Caco-2 (cell line): ENCODE measurements around the gene NME3. TPM values are rescaled to one million over a fixed set of nuclear protein-coding genes. Genes with fewer than 3 reads are reported as not detected.

ENCODE experiments used
- BruUV-seq: library from RNA; stranded (reverse); fragments of 400-500 nt; replicated peaks from 2 replicates; lab custom pipeline; 2021; lab: Mats Ljungman, UMichigan
- CTCF ChIA-PET: fragments of 300-600 bp; sonication (Branson Sonifier 250); formaldehyde crosslinking; loops from one replicate; lab custom pipeline; 2022; ENCODE audit warnings: antibody characterized with exemption; lab: Charles Lee
- POLR2A ChIA-PET: fragments of 300-600 bp; sonication (Branson Sonifier 250); formaldehyde crosslinking; loops from one replicate; lab custom pipeline; 2022; ENCODE audit warnings: antibody characterized with exemption; lab: Charles Lee
- DNase-seq, 2 experiments: peaks; one replicate each; pipeline versions ENCODE4 v3.0.0 to v3.0.0-alpha.2; 2020 to 2022
- H3K27me3 ChIP-seq: replicated peaks from 2 replicates; pipeline ENCODE4 v1.6.0; 2011; ENCODE audit warnings: low read length; ENCODE audit not compliant: control insufficient read depth, insufficient read depth
- H3K36me3 ChIP-seq: 2 replicates; pipeline ENCODE4 v1.5.1; 2011; ENCODE audit warnings: low read length; ENCODE audit not compliant: control insufficient read depth, insufficient read depth
- H3K4me1 ChIP-seq: fragments of 250-450 bp; sonication (Bioruptor Pico); 2 replicates; pipeline ENCODE4 v1.5.1; 2020; ENCODE audit warnings: mild to moderate bottlenecking
- H3K4me3 ChIP-seq: 2 replicates; pipeline ENCODE4 v1.5.1; 2011; ENCODE audit warnings: low read depth, mild to moderate bottlenecking, control low read depth, low read length
- H3K9me3 ChIP-seq: fragments of 250-450 bp; sonication (Bioruptor Pico); 2 replicates; pipeline ENCODE4 v1.5.1; 2020; ENCODE audit warnings: mild to moderate bottlenecking, moderate library complexity
- H3K27ac Mint-ChIP-seq: one replicate; pipeline ENCODE4 v1.8.0; 2022; ENCODE audit warnings: mixed read lengths; ENCODE audit not compliant: unreplicated experiment
- H3K27me3 Mint-ChIP-seq: one replicate; pipeline ENCODE4 v1.8.0; 2022; ENCODE audit warnings: mixed read lengths; ENCODE audit not compliant: insufficient read depth, unreplicated experiment
- H3K36me3 Mint-ChIP-seq: one replicate; pipeline ENCODE4 v1.8.0; 2022; ENCODE audit warnings: mild to moderate bottlenecking, mixed read lengths; ENCODE audit not compliant: insufficient read depth, unreplicated experiment
- H3K4me1 Mint-ChIP-seq: one replicate; pipeline ENCODE4 v1.8.0; 2022; ENCODE audit warnings: low read depth, mixed read lengths; ENCODE audit not compliant: unreplicated experiment
- H3K4me3 Mint-ChIP-seq: one replicate; pipeline ENCODE4 v1.8.0; 2022; ENCODE audit warnings: mild to moderate bottlenecking, moderate library complexity, mixed read lengths; ENCODE audit not compliant: unreplicated experiment
- H3K9me3 Mint-ChIP-seq: one replicate; pipeline ENCODE4 v1.8.0; 2022; ENCODE audit warnings: mixed read lengths; ENCODE audit not compliant: unreplicated experiment
- CTCF ChIP-seq, 2 experiments: fragments of 200-600 bp in 1 of 2; IDR thresholded peaks; 1 replicate in 1 of 2; 2 replicates in 1 of 2; pipeline versions ENCODE4 v1.5.1 to v1.8.0; 2011 to 2022; ENCODE audit warnings: antibody characterized with exemption in 1 of 2, control low read depth in 1 of 2, inconsistent platforms in 1 of 2, low read depth in 1 of 2, low read length in 1 of 2, mild to moderate bottlenecking in 1 of 2, moderate library complexity in 1 of 2; ENCODE audit not compliant: insufficient read depth in 1 of 2, severe bottlenecking in 1 of 2, unreplicated experiment in 1 of 2
- intact Hi-C: fragments of 100-400 bp; cut with micrococcal nuclease; formaldehyde crosslinking; loops from one replicate; pipeline ENCODE4 v1.10.0; 2022; ENCODE audit not compliant: unreplicated experiment
- total RNA-seq: library from RNA; stranded (reverse); gene quantifications from 2 replicates; pipeline ENCODE4 v1.2.3, GENCODE V29; 2022

Gene NME3
- total RNA-seq, 1 experiment from 2014 or later, result 7.0 TPM

GRCh38 chr16:1744338-1744840 is 27.0 kb downstream of the NME3 start:
- Mint-ChIP-seq H3K9me3 (no peaks in the 10 kb centered on the region), H3K4me3 (no peak overlapping the region), H3K27me3 (no peaks in the 10 kb centered on the region), H3K36me3 (peaks cover 18% of the 10 kb centered on the region), H3K4me1 (no peaks in the 10 kb centered on the region), H3K27ac (no peak overlapping the region)
- DNase-seq, result no peak
- Histone ChIP-seq H3K4me3 (no peak overlapping the region), H3K36me3 (no peaks in the 10 kb centered on the region), H3K9me3 (no peaks in the 10 kb centered on the region), H3K27me3 (no peaks in the 10 kb centered on the region), H3K4me1 (no peaks in the 10 kb centered on the region)
- CTCF ChIA-PET, result no interaction called here
- POLR2A ChIA-PET, result no interaction called here
- TF ChIP-seq CTCF (IDR thresholded peaks at IDR 0.05; ENCODE audit: insufficient read depth in 1 of 2, low read depth in 1 of 2, low read length in 1 of 2, severe bottlenecking in 1 of 2, unreplicated experiment in 1 of 2), result no peak
- no TSS peak for BruUV-seq
- intact Hi-C loops, result no loop called here

- TF ChIP-seq CTCF (IDR thresholded peaks at IDR 0.05; ENCODE audit: insufficient read depth in 1 of 2, low read depth in 1 of 2, low read length in 1 of 2, severe bottlenecking in 1 of 2, unreplicated experiment in 1 of 2), result no peak
- Mint-ChIP-seq H3K4me1 (no peaks in the 10 kb centered on the region), H3K27ac (no peak overlapping the region), H3K27me3 (no peaks in the 10 kb centered on the region), H3K36me3 (peaks cover 13% of the 10 kb centered on the region), H3K9me3 (no peaks in the 10 kb centered on the region), H3K4me3 (no peak overlapping the region)
- Histone ChIP-seq H3K9me3 (no peaks in the 10 kb centered on the region), H3K4me3 (no peak overlapping the region), H3K36me3 (no peaks in the 10 kb centered on the region), H3K27me3 (no peaks in the 10 kb centered on the region), H3K4me1 (no peaks in the 10 kb centered on the region)
- ChIA-PET POLR2A (no interaction called here), CTCF (no interaction called here)
- BruUV-seq, result no TSS peak
- intact Hi-C loops, result no loop called here
- no peak for DNase-seq
These were observed 27.7 kb downstream of the NME3 start for GRCh38 chr16:1743376-1744337.

DNA sequence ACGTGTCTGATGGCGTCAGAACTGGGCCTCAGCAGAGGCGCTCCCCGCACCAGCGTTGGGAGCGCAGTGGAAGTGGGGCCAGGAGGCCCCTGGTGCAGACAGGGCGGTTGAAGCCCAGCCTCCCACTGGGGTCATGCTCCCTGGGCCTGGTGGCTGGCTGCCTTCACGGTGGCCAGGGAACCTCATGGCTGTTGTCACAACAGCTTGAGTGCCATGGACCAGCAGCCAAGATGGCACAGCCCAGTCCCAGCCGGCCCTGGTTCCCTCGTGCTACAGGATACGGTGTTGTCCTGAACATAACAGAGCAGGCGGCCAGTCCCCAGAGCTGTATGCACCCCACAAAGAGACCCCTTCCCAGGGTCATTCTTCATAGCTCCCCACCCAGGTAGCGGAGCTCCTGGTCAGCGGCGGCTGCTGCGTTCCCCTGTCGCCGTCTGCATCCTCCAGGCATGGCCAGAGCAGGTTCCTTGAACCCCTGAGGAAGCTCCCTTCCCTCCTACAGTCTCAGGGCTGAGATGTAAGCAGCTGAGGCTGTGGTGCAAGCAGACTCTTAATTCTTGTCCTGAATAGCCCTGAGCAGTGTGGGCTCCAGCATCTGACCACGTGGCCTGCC is 29.7 kb downstream of the NME3 start:
- Histone ChIP-seq H3K36me3 (no peaks in the 10 kb centered on the region), H3K4me1 (no peaks in the 10 kb centered on the region), H3K4me3 (no peak overlapping the region), H3K9me3 (no peaks in the 10 kb centered on the region), H3K27me3 (no peaks in the 10 kb centered on the region)
- H3K36me3 Mint-ChIP-seq, result peaks cover 9% of the 10 kb centered on the region
- TF ChIP-seq CTCF (IDR thresholded peaks at IDR 0.05; ENCODE audit: insufficient read depth in 1 of 2, low read depth in 1 of 2, low read length in 1 of 2, severe bottlenecking in 1 of 2, unreplicated experiment in 1 of 2), result no peak
- no TSS peak for BruUV-seq
- H3K27me3 Mint-ChIP-seq, result no peaks in the 10 kb centered on the region
- POLR2A ChIA-PET, result no interaction called here
- H3K9me3 Mint-ChIP-seq, result no peaks in the 10 kb centered on the region
- no peaks in the 10 kb centered on the region for H3K4me1 Mint-ChIP-seq
- CTCF ChIA-PET, result interaction anchor here (0.6 kb wide), 1 partner anchor 1333 kb away, joined by 4 read pairs; no protein-coding TSS in a partner anchor
- no peak overlapping the region for H3K4me3 Mint-ChIP-seq
- intact Hi-C loops, result no loop called here
- no peak for DNase-seq
- no peak overlapping the region for H3K27ac Mint-ChIP-seq
